Anterior cingulate cortex (tissue), 58 donors: Measurements from ENCODE around the gene NHLRC4.

ENCODE experiments used
- DNase-seq, 58 donors: peaks; one replicate each; lab custom pipeline; 2025; lab: John Stamatoyannopoulos, UW

Gene NHLRC4

DNA sequence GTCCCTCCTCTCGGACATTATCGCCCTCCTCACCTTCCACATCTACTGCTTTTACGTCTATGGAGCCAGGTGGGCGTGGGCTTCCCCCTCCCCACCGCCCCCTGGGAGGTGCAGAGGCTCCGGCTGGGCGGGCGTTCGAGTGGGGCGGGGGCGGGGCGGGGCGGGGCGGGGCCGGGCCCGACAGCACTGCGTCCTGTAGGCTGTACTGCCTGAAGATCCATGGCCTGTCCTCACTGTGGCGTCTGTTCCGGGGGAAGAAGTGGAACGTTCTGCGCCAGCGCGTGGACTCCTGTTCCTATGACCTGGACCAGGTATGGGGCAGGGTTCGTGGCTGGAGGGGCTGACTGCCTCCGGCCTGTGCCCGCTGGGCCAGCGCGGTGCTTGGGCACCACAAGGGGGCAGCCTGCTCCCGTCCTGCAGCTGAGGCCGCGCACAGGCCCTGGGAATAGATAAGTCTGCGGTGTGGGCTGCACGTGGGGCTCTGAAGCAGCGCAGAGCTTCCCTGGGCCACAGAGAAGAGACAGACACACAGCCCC lies 12.1 kb downstream of the NHLRC4 start:
- DNase-seq: peak in 26 of 58 donors; percentile 7 to 58 (median 32)

DNA sequence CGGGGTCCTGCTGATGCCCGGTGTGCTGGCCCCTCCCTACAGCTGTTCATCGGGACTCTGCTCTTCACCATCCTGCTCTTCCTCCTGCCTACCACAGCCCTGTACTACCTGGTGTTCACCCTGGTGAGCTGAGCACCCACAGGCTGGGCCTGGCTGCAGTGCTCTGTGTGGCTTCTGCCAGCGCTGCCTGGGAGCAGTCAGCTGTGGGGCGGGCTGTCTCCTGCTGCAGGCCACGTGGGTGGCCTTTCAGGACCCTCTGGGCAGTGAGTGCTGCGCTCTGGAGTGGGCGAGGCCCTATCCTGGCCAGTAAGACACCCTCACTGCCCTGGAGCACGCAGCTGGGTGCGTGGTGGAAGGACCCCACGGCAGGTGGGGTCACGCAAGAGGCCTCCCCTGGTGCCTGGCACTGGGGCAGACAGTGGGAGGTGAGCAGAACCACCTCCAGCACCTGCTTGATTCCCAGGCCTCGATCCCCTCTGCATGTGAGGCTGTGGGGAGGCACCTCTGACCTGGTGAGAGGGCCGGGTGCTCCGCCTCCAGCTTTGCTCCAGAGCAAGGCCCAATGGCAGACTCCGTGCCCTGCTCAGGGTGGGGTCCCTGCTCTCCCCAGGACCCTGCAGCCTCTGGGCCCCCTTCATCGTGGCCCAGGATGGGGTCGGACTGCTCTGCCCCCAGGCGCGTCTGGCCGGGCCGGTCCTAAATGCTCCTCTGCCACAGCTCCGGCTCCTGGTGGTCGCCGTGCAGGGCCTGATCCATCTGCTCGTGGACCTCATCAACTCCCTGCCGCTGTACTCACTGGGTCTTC lies 13.5 kb downstream of the NHLRC4 start:
- no peak for DNase-seq

DNA sequence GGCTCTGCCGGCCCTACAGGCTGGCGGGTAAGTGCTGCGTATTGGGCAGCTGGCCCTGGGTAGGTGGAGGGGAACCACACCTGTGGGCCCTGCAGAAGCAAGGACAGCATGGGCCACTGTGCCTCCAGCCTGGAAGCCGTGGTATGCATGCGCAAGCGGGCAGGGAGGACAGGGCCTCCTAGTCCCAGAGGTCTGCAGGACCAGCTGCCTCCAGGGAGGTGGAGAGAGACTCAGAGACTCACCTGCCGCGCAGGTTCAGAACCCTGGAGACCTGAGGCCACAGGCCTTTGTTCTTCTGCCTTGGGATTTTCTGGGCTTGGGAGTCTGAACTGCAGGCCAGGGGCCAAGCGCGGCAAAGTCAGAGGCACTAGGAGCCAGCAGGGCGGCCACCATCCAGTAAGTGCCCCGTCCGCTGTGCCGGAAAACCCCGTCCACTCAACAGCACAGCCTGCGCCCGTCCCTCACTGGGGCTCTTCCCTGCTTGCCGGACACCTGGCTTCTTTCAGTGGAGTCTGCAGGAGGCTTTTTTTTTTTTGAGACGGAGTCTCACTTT lies 14.2 kb downstream of the NHLRC4 start:
- no peak for DNase-seq

DNA sequence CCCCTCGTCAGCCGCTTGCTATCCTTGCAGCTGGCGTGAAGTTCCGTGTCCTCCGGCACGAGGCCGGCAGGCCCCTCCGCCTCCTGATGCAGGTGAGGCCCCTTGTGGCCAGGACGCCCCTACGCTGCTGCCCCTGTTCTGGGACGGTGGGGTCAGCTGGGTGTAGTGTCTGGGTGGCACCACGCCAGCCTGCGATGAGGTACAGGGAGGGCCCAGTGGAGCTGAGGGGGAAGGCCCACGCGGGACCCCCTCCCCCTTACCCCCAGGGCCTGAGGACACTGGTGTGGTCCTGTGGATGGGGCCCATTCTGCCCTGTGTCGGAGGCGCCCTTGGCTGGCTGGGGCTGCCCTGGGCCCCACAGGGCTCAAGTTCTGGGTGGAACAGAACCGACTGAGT lies 15.4 kb downstream of the NHLRC4 start:
- no peak for DNase-seq

DNA sequence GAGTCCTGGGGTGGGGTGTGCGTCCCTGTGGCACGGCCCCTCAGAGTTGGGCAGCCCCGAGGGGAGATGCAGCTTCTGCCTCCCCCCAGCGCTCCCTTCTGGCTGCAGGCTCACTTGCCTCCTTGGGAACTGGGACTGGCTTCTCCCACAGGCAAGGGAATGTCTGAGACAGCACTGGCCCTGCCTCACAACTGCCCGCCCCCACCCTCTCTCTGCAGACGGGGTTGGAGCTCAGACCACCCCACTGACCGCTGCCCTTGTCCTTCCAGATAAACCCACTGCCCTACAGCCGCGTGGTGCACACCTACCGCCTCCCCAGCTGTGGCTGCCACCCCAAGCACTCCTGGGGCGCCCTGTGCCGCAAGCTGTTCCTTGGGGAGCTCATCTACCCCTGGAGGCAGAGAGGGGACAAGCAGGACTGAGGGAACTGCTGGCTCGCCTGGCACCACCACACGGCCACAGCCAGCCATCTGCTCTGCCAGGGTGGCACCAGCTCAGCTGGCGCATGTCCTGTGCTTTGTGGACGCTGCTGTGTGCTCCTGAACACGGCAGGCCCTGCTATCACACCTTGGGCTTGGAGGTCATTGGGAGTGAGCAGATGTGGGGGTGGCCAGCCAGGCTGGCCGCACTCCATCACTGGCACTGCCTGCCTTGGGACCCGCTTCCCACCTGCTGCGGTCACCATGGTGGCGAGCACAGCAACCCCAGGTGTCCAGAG lies 16.0 kb downstream of the NHLRC4 start:
- DNase-seq: peak in 11 of 58 donors; percentile 20 to 71 (median 48)

DNA sequence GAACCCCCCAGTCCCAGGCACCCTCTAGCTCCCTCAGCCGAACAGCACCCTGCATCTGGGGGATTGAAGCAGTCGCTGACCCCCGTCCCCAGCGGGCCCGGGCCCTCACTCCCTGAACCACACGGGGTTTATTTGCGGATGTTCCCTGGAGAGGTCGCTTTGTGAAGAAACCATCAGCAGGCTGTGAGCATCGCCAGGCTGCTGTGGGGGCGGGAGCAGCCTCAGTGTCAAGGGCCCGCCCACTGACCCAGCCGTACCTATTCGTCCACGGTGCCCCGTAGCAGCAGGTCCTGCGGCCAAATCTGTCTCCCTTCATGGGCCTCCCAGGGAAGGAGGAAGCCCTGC lies 16.6 kb downstream of the NHLRC4 start:
- no peak for DNase-seq

DNA sequence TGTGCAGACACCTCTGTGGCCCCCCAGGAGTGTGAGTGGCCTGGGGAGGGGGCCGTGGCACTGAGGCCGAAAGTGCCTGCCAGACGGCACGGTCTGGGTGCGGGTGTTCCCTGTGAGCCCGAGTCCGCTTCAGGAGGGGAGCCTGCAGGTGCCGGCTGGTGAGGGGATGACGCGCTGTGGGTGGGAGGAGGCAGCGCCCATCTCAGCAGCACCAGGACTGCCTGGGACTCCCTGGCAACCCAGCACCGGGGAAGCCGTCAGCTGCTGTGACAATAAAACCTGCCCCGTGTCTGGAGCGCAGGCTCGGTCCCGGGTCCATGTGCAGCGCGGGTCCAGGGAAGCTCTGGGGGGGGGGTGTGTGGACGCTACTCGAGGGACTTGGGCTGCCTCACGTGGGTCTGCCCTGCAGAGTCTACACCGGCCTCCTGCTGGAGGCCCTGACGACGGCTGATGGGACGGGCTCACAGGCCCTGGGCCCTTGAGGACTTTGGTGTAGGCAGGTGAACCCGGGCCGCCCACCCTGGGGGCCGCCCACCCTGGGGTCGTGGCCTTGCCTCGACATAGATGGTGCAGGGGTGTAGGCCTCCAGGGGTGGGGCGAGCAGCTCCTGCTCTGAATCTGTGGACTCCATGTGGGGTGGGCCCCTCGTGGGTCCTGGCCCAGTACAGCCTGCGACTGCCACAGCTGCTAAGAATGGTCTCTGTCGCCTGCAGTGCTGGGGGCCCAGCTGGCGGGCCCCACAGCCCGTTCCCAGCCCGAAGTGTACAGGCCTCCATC lies 17.2 kb downstream of the NHLRC4 start:
- peak in 22 of 58 donors; percentile 17 to 70 (median 40) for DNase-seq

DNA sequence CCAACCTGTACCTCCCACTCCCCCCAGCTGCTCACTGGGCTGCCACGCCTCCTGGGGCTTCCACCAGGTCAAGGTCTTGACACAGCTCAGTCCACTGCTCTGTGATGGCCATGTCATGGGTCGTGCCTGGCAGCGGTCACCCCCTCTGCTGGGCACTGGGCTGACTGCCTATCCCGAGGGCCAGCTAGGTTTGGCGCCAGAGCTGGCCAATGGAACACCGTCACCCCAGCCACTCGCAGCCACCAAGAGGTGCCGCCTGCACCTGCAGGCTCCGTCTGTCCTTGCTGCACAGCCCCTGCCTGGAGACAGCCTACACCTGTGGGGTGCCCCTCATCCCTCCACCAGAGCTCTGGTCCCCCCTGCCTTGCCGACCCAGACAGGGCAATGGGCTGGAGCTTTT lies 18.5 kb downstream of the NHLRC4 start:
- no peak for DNase-seq

DNA sequence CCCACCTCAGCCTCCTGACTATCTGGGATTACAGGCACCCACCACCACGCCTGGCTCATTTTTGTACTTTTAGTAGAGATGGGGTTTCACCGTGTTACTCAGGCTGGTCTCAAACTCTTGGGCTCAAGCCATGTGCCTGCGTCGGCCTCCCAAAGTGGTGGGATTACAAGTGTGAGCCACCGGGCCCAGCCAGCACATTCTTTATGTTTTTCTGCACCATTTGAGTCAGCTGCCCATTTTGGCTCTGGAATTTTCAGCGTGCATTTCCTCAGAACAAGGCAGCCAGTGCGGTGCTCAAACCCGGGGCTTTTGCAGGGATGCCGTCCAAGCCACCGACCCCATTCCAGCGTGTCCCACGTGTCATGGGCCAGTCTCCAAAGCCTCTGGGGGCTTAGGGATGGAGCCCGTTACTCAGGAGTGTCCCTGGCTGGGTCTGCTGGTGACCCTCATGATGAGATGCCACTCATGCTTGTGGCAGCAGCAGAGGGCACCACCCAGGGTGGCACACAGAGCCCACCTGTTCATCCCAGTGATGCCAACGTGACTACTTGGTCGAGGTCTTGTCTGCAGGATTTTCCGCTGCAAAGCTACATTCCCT lies 19.3 kb downstream of the NHLRC4 start:
- DNase-seq: peak in 3 of 58 donors; percentile 9 to 33 (median 15)

DNA sequence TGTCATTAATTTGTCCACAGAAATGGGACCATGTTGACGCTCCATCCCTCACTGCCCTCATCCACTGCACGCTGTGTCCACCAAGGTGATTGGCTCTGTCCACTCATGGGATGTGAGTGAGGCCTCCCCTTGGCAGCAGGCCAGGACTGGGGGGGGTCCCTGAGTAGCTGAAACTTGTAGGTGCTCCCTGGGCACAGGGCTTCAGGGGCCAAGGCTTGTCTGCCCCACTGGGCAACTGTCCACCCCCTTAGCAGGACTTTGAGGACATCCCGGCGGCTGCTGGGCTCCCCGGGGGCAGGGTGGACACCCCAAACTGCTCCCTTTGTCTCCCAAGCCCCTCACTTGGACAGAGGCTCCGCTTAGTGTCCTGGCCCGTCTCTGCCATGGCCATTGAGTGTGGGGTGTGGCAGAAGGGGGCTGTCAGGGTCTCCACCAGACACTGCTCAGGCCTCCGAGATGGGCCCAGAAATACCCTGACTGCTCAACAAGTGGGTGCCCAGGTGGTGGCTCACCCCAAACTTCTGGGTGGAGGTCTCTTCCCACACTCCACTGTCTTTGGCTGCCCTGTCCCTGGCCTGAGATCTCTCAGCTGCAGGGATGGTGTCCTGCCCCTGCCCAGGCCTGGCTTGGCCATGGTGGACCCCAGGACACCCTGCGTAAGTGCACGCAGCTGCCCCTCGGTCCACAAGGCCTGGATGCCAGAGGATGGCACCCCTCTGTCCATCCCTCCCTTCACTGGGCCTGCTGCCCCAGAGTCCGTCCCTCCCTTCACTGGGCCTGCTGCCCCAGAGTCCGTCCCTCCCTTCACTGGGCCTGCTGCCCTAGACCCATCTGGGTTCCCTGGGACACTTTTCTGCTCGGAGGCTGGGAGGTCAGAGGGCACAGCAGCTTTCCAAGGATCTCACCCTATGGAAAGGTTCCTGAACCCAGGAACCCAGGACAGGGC lies 20.1 kb downstream of the NHLRC4 start:
- peak in 9 of 58 donors; percentile 16 to 56 (median 22) for DNase-seq

DNA sequence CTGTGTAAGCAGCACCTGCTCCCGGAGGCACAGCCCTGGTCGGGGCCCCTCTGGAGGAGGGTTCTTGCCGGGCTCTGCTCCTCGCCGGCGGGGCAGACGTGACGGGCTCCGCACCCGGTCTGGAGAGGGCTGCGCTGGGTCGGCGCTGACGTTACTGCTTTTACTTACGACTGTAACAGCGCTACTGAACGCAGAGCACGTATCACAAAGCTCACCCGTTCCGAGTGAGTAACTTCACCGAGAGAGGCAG lies 21.8 kb downstream of the NHLRC4 start:
- peak in 2 of 58 donors; percentile 18 to 31 for DNase-seq

DNA sequence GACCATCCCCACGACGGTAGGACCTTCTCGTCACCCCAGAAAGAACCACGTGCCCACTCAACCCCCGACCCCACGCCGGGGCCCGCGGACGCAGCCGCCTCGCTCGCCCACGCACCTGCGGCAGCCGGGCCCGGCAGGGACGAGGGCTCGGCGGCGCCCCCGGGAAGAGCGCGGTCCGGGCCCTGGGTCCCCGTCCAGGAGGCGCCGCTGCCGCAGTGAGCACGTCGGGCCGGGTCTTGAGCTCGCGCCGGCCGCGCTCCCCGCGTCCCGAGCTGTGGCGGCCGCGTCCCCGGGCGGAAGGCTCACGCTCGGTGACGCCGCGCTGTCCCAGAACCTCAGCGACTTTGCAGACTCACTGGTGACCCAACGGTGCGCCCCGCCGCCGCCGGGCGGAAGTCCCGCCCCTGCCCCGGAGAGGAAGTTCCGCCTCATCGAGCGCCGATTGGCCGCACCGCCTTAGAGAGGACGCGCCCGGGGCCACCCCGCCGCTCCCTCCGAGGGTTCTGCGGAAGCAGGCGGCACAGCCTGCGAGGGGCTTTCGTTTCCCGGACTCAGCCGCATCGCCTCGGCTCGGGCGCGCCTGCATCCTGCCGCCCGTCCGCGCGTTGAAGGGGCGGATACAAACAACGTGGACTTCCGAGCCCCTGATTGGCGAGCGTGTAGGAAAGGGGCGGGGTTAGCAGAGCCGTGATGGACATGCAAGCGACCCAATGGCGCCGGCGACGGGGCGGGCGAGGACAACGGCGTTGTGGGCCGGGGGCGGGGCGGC lies 22.3 kb downstream of the NHLRC4 start:
- DNase-seq: peak; percentile 91 to 100 (median 98)

DNA sequence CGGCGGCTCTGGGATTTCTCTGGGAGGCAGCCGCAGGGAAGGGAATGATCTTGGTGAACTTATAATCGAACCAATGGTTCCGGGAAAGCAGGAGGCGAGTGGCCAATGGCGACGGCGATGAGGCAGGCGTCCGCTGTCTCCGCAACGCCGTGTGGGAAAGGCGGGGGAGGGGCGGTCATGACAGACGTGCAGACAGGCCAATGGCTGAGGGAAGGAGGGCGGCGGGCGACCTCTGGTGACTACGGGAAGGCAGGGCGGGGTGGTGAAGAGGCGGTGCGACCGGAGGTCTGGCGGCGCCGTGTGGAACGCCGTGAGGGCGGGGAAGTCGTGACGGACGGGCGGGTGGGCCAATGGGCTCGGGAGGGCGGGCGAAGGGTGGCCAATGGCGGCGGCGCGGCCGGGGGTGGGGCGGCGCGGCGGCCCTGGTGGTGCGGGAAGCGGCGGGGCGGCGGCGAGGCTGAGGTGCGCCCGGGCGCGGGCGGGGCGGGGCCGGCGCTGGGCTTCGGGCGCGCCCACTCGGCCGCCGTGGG lies 22.9 kb downstream of the NHLRC4 start, which contains the start of gene RAB40C:
RAB40C (plus strand) TSS at position 409 of the 530 bp plus-strand sequence. CDS start 226 bp downstream, outside the sequence.
- DNase-seq: peak; percentile 92 to 100 (median 98)

DNA sequence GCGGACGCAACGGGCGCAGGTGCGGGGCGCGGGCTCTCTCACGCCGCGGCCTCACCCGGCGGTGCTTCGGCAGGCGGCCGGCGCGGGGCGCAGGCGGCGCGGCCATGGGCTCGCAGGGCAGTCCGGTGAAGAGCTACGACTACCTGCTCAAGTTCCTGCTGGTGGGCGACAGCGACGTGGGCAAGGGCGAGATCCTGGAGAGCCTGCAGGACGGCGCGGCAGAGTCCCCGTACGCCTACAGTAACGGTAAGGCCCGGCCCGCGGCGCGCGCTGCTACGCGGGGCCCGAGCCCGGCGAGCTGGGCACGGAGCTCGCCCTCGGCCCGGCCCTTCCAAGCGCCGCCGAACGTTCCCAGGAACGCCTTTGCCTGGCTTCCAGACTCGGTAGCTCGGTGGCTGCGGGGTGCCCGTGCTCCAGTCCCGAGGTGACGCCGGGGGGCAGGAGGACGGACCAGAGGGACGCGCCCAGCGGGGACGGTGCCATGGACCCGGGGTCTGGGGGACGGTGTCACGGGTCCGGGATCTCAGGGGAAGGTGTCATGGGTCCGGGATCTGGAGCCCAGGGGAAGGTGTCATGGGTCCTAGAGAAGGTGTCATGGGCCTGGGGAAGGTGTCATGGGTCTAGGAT lies 23.5 kb downstream of the NHLRC4 start:
- peak in 2 of 58 donors; percentile 16 to 46 for DNase-seq

DNA sequence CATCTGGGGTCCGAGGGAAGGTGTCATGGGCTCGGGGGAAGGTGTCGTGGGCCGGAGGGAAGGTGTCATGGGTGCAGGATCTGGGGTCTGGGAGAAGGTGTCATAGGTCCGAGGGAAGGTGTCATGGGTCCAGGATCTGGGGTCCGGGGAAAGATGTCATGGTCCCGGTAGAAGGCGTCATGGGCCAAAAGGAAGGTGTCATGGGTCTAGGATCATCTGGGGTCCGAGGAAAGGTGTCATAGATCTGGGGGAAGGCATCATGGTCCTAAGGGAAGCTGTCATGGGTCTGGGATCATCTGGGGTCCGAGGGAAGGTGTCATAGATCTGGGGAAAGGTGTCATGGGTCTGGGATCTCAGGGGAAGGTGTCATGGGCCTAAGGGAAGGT lies 24.0 kb downstream of the NHLRC4 start:
- no peak for DNase-seq

DNA sequence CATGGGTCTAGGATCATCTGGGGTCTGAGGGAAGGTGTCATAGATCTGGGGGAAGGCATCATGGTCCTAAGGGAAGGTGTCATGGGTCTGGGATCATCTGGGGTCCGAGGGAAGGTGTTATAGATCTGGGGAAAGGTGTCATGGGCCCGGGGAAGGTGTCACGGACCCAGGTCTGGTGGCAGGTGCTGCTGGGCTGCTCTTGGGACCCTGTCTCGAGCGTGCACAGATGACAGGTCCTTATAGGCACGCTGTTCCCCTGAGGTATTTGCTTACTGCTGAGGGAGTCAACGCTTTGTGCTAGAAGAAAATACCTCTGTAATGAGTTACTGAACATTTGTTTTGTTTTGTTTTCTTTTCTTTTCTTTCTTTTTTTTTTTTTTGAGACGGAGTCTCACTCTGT lies 24.4 kb downstream of the NHLRC4 start:
- DNase-seq: no peak

DNA sequence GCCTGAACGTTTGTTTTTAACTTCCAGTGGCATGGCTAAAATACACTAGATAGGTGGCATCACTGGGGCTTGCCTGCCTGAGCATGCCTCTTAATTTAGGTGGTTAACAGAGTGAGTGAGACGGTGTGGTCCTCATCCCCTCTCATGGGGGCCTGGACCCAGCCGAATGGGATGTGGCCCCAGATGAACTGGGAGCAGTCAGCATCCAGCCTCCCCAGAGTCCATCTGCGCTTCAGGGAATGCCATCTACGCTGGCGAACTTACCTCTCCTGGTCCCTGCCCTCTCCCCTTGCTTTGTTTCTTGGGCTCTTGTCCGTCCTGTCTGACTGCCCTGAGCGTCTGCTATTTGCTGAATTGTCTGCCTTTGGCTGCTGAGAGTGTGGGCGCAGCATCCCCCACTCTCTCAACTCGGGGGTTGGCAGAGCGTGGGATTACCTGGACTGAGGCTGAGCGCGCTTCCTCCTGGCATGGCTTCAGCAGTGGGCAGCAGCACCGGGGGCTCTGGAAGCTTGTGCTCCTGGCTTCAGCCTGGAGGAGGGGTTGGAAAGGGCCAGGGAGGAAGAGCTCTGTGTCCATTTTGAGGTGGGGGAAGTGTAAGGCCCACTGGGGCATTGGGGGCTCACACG lies 25.2 kb downstream of the NHLRC4 start:
- DNase-seq: no peak
